H1 (cell line): Measurements from ENCODE around the gene CSF3R. TPM values are rescaled to one million over a fixed set of nuclear protein-coding genes. Genes with fewer than 3 reads are reported as not detected.

ENCODE experiments used
- ASH2L ChIP-seq: fragments of 200-600, 300-600 bp; sonication (generic); IDR thresholded peaks from one replicate; pipeline ENCODE4 v1.7.1; 2017; ENCODE audit warnings: low read length
- ATF3 ChIP-seq: IDR thresholded peaks from 2 replicates; pipeline ENCODE4 v1.6.1; 2011; ENCODE audit warnings: low read depth, mild to moderate bottlenecking, low read length; ENCODE audit not compliant: insufficient read depth
- BACH1 ChIP-seq: IDR thresholded peaks from 2 replicates; pipeline ENCODE4 v1.6.1; 2012; ENCODE audit warnings: low read length, improper control_type of control experiment
- CEBPB ChIP-seq: IDR thresholded peaks from 2 replicates; pipeline ENCODE4 v1.6.1; 2012; ENCODE audit warnings: low read depth, low read length
- CTBP2 ChIP-seq: IDR thresholded peaks from 2 replicates; pipeline ENCODE4 v1.7.0; 2011; ENCODE audit warnings: borderline replicate concordance, mild to moderate bottlenecking, moderate library complexity, mixed read lengths, low read length; ENCODE audit not compliant: insufficient read depth, insufficient read length
- GABPA ChIP-seq: IDR thresholded peaks from 2 replicates; pipeline ENCODE4 v1.6.1; 2011; ENCODE audit warnings: mild to moderate bottlenecking, low read length, moderate library complexity, borderline replicate concordance; ENCODE audit not compliant: insufficient read depth
- GTF2F1 ChIP-seq: IDR thresholded peaks from 2 replicates; pipeline ENCODE4 v1.6.1; 2012; ENCODE audit warnings: low read depth, low read length, improper control_type of control experiment, borderline replicate concordance
- HDAC2 ChIP-seq, 2 experiments: fragments of 300-600 bp in 1 of 2; sonication (generic) in 1 of 2; IDR thresholded peaks; 2 replicates each; pipeline ENCODE4 v1.6.1; 2011 to 2012; ENCODE audit warnings: low read depth in 2 of 2, low read length in 2 of 2, mild to moderate bottlenecking in 2 of 2, moderate library complexity in 2 of 2, borderline replicate concordance in 1 of 2, inconsistent platforms in 1 of 2
- NANOG ChIP-seq: IDR thresholded peaks from 2 replicates; pipeline ENCODE4 v1.6.1; 2011; ENCODE audit warnings: low read length, low read depth, mild to moderate bottlenecking, inconsistent platforms; ENCODE audit not compliant: insufficient read depth, poor library complexity, severe bottlenecking
- PHF8 ChIP-seq: fragments of 200-600 bp; sonication (generic); conservative IDR thresholded peaks from 2 replicates; pipeline ENCODE4 v1.7.1; 2012; ENCODE audit warnings: low read depth, mild to moderate bottlenecking, inconsistent platforms, low read length, moderate library complexity
- POU5F1 ChIP-seq: IDR thresholded peaks from 2 replicates; pipeline ENCODE4 v1.6.1; 2011; ENCODE audit warnings: low read depth, mild to moderate bottlenecking, low read length, moderate library complexity
- RAD21 ChIP-seq, 2 experiments: IDR thresholded peaks in 1 of 2; conservative IDR thresholded peaks in 1 of 2; 2 replicates each; pipeline ENCODE4 v1.6.1; 2011; ENCODE audit warnings: low read depth in 2 of 2, low read length in 2 of 2, improper control_type of control experiment in 1 of 2, inconsistent platforms in 1 of 2, mild to moderate bottlenecking in 1 of 2, moderate library complexity in 1 of 2
- RBBP5 ChIP-seq: IDR thresholded peaks from 2 replicates; pipeline ENCODE4 v1.7.1; 2012; ENCODE audit warnings: low read depth, mild to moderate bottlenecking, inconsistent platforms, low read length, moderate library complexity, borderline replicate concordance
- RFX5 ChIP-seq: IDR thresholded peaks from 2 replicates; pipeline ENCODE4 v1.6.1; 2011; ENCODE audit warnings: low read depth, low read length, improper control_type of control experiment, borderline replicate concordance
- SP1 ChIP-seq: IDR thresholded peaks from 2 replicates; pipeline ENCODE4 v1.6.1; 2011; ENCODE audit warnings: low read depth, low read length
- SP2 ChIP-seq: IDR thresholded peaks from 2 replicates; pipeline ENCODE4 v1.6.1; 2012; ENCODE audit warnings: mild to moderate bottlenecking, low read length, inconsistent platforms
- SRF ChIP-seq: IDR thresholded peaks from 2 replicates; pipeline ENCODE4 v1.6.1; 2011; ENCODE audit warnings: mild to moderate bottlenecking, low read depth, low read length, moderate library complexity
- TAF1 ChIP-seq: IDR thresholded peaks from 2 replicates; pipeline ENCODE4 v1.6.1; 2011; ENCODE audit warnings: mild to moderate bottlenecking, low read depth, low read length
- TAF7 ChIP-seq: optimal IDR thresholded peaks from 2 replicates; pipeline ENCODE3; 2011; ENCODE audit warnings: low read depth, mild to moderate bottlenecking, inconsistent platforms, low read length, moderate library complexity, borderline replicate concordance
- TEAD4 ChIP-seq: IDR thresholded peaks from 2 replicates; pipeline ENCODE4 v1.6.1; 2012; ENCODE audit warnings: low read depth, low read length, inconsistent platforms, mixed read lengths
- USF2 ChIP-seq: IDR thresholded peaks from 2 replicates; pipeline ENCODE4 v1.6.1; 2011; ENCODE audit warnings: low read length, improper control_type of control experiment
- polyA plus RNA-seq, 7 experiments: library from polyadenylated mRNA; depleted of rRNA in 3 of 7; stranded (reverse) in 5 of 7; unstranded in 2 of 7; fragments of >200 nt in 5 of 7; fragments of 200-250 nt in 2 of 7; gene quantifications; 1 replicate in 5 of 7; 2 replicates in 1 of 7; 4 replicates in 1 of 7; pipeline versions ENCODE4 v1.2.1 to v1.2.3, GENCODE V29; 2011 to 2013; ENCODE audit warnings: missing spikeins in 2 of 7, mixed read lengths in 2 of 7
- total RNA-seq: library from RNA; stranded (reverse); fragmentation: NEBNext Ultra II Directional; extraction: Animal tissue kit (Norgen Biotek cat#: 25700); gene quantifications from 2 replicates; pipeline ENCODE4 v1.2.1, GENCODE V29; 2021
- TF ChIP-seq, protein P1 (sequence below): IDR thresholded peaks from 2 replicates; pipeline ENCODE4 v1.6.1; 2012; ENCODE audit warnings: inconsistent platforms

The CSF3R gene
- total and polyA plus RNA-seq, 2 of the 8 experiments (the other 6 are each of a cell fraction or from before 2014, with no cell fraction given) = not detected

GRCh38 chr1:36450270-36450918, 32.3 kb downstream of the CSF3R start, which contains the start of gene OSCP1 (continued):
- TF ChIP-seq TAF7 = peak; percentile 44
- no peak for TF ChIP-seq SP2
- no peak for TF ChIP-seq POU5F1
- TF ChIP-seq TAF1 = peak; percentile 74
- no peak for TF ChIP-seq CTBP2
- peak; percentile 75 for TF ChIP-seq PHF8
- no peak for TF ChIP-seq GTF2F1
- peak; percentile 98 for TF ChIP-seq SP1
- TF ChIP-seq TEAD4 = no peak
- TF ChIP-seq RFX5 = no peak
- TF ChIP-seq GABPA = no peak
- peak; percentile 53; the same call in 1 of the 2 replicates for TF ChIP-seq RBBP5
- TF ChIP-seq NANOG = no peak
- TF ChIP-seq HDAC2 (IDR thresholded peaks at IDR 0.05; ENCODE audit: borderline replicate concordance in 1 of 2, low read depth in 2 of 2, low read length in 2 of 2) = peak in 1 of 2 experiments; percentile 87; a peak in 1 of 4 replicates
- no peak for TF ChIP-seq BACH1
- peak; percentile 42 for TF ChIP-seq ASH2L
- no peak for TF ChIP-seq USF2
- no peak for TF ChIP-seq RAD21 (IDR thresholded peaks at IDR 0.05 in 1 of 2, conservative IDR thresholded peaks at IDR 0.05 in 1 of 2; ENCODE audit: low read depth in 2 of 2, low read length in 2 of 2)
- no peak for TF ChIP-seq ATF3
- TF ChIP-seq SRF = no peak
- TF ChIP-seq, protein P1, sequence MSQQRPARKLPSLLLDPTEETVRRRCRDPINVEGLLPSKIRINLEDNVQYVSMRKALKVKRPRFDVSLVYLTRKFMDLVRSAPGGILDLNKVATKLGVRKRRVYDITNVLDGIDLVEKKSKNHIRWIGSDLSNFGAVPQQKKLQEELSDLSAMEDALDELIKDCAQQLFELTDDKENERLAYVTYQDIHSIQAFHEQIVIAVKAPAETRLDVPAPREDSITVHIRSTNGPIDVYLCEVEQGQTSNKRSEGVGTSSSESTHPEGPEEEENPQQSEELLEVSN = peak; percentile 97
- TF ChIP-seq CEBPB = peak; percentile 43
